Measurements from ENCODE around the gene SLC9A7.

- no peak for TF ChIP-seq CTCF (conservative IDR thresholded peaks at IDR 0.05; ENCODE audit: low read depth, low read length)
- TF ChIP-seq EZH2phosphoT487 (IDR thresholded peaks at IDR 0.05; ENCODE audit: borderline replicate concordance, low read length): no peak
- no peak for TF ChIP-seq EZH2 (IDR thresholded peaks at IDR 0.05; ENCODE audit: low read length, unreplicated experiment)
Measured at GRCh38 chrX:46559062-46559461, 199.9 kb downstream of the SLC9A7 start.

All from PC-3 (cell line).